Thyroid gland (tissue), 4 donors: ENCODE results near the gene SLC39A10.

Source experiments
- POLR2A ChIP-seq, 2 donors: fragments of 450-650 bp; IDR thresholded peaks; one replicate each; pipeline ENCODE4 v1.6.1; 2017; ENCODE audit warnings: antibody characterized with exemption in 2 of 2, mild to moderate bottlenecking in 2 of 2, moderate library complexity in 1 of 2
- TF ChIP-seq, protein P1 (sequence below), 6 experiments: fragments of 200-600 bp in 3 of 6; fragments of 450-650 bp in 3 of 6; sonication (generic) in 3 of 6; IDR thresholded peaks; one replicate each; pipeline ENCODE4 v1.5.1; 2016 to 2019; ENCODE audit warnings: antibody characterized with exemption in 6 of 6, mild to moderate bottlenecking in 2 of 6, inconsistent platforms in 1 of 6, moderate library complexity in 1 of 6

DNA sequence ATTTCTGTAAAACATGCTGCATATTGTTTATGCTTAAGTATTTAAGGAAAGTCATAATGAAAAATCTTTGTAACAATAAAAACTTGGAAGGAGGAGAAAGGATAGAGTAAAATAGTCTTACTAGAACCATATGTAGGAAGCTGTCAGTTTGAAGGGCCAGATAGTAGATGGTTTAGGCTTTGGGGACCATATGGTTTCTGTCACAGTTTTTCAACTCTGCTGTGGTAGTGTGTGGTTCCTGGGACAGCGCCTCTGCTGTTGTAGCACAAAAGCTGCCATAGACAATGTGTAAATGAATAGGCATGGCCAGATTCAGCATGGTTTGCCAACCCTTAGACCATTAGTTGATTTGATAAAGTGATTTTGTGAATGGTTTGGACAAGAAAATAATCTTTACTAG lies 75.5 kb downstream of the SLC39A10 start:
- TF ChIP-seq, protein P1, sequence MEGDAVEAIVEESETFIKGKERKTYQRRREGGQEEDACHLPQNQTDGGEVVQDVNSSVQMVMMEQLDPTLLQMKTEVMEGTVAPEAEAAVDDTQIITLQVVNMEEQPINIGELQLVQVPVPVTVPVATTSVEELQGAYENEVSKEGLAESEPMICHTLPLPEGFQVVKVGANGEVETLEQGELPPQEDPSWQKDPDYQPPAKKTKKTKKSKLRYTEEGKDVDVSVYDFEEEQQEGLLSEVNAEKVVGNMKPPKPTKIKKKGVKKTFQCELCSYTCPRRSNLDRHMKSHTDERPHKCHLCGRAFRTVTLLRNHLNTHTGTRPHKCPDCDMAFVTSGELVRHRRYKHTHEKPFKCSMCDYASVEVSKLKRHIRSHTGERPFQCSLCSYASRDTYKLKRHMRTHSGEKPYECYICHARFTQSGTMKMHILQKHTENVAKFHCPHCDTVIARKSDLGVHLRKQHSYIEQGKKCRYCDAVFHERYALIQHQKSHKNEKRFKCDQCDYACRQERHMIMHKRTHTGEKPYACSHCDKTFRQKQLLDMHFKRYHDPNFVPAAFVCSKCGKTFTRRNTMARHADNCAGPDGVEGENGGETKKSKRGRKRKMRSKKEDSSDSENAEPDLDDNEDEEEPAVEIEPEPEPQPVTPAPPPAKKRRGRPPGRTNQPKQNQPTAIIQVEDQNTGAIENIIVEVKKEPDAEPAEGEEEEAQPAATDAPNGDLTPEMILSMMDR (IDR thresholded peaks at IDR 0.05) = no peak
- no peak for TF ChIP-seq POLR2A (IDR thresholded peaks at IDR 0.05)
